PC-3 (cell line): Measurements from ENCODE around the gene CADPS2.

ENCODE experiments used
- CTCF ChIP-seq: fragments of 300-600 bp; sonication (generic); conservative IDR thresholded peaks from 2 replicates; pipeline ENCODE4 v1.5.1; 2017; ENCODE audit warnings: antibody characterized with exemption, low read depth, mild to moderate bottlenecking, low read length
- EZH2 ChIP-seq: fragments of 300-600 bp; sonication (generic); IDR thresholded peaks from one replicate; pipeline ENCODE4 v1.6.1; 2017; ENCODE audit warnings: antibody characterized with exemption, mild to moderate bottlenecking, low read length; ENCODE audit not compliant: unreplicated experiment

- TF ChIP-seq CTCF (no peak), EZH2 (no peak)
These were observed 364.5 kb downstream of the CADPS2 start for GRCh38 chr7:122521767-122522166.
